CD4-positive, alpha-beta T cell treated with Interleukin-10 for 1 hour (primary cell): Measurements from ENCODE around the gene GLYR1.

Source experiments
- DNase-seq: peaks from one replicate; pipeline ENCODE4 v3.0.0-alpha.2; 2020

Gene GLYR1

DNA sequence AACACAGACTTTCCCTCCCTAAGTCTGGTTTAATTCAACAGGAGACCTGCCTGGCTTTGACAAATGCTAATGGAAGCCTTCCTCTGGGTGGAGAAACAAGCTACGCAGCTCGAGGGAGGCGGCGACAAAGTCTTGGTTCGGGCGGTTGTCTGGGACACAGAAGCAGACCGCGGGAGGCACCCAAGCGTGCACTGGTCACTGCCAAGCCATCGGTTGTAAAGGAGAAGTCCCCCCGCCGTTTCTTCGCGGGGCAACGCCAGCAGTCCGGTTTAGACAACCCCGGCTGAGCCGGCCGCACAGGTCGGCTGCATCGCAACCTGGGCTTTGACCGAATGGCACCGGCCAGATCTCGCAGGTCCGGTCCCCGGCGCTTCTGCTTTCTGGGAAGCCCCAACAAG is 586 bp downstream of the GLYR1 start:
- DNase-seq: peak; percentile 29

GRCh38 chr16:4840984-4841383 is 6.1 kb downstream of the GLYR1 start:
- no peak for DNase-seq

GRCh38 chr16:4839942-4840341 is 7.1 kb downstream of the GLYR1 start:
- no peak for DNase-seq

DNA sequence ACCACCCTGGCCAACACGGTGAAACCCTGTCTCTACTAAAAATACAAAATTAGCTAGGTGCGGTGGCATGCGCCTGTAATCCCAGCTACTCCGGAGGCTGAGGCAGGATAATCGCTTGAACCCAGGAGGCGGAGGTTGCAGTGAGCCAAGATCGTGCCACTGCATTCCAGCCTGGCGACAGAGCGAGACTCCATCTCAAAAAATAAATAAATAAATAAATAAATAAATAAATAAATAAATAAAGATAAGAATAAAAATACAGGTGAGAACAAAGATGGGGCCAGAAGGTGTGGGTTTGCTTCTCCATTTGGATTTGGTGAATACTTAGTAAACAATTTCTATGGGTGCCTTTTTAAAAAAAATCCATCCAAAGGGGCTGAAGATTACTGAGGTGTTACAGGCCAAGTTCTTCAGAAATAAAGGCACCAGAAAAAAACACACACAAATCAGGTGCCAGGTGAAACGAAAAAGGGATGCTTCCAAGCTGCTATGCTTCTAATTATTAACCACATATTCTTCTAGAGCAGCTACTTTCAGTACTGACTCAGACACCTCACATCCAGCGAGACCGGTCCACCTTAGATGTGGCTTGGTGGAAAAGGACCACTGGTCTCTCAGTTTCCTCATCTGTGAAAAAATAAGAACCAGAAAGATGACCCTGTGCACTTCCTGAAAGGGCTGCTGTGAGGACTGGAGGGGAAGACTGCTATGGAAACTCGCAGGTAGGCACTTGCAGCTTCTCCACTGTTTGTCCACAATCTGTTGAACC is 9.2 kb downstream of the GLYR1 start:
- no peak for DNase-seq

DNA sequence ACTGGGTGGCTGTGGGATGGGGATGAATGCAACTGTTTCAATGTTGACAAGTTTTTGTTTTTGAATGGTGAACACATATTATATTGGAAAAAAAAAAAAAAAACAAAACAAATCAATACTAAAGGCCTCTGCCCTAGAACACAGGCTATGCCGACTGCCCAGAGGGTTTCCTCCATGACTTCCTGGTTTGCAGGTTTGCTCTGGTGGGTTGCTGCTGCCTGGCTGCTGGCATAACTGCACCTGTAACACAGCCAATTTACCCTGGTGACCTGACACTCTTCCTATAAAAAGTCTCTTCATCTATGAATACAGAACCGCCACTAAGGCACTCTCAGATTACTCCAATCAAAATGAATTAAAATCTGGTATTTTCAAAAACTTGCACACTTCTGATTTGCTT is 10.4 kb downstream of the GLYR1 start:
- DNase-seq: no peak

DNA sequence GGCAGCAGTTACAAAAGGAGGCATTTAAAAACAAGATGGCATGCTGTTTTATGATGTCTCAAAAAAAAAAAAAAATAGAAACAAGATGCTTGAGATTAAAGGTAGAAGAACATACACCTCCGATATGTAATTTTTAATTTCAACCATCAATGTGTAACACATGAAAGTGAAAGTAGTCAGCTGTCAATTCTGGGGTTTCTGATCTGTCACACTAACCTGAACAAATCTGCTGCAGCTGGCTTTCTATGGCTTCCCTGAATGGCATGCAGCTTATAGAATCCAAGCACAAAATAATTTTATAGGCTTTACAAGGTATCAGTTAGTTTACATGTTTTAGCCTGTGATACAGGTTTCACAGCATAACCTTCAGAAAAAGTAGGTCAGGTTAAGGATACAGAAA is 13.5 kb downstream of the GLYR1 start:
- no peak for DNase-seq

DNA sequence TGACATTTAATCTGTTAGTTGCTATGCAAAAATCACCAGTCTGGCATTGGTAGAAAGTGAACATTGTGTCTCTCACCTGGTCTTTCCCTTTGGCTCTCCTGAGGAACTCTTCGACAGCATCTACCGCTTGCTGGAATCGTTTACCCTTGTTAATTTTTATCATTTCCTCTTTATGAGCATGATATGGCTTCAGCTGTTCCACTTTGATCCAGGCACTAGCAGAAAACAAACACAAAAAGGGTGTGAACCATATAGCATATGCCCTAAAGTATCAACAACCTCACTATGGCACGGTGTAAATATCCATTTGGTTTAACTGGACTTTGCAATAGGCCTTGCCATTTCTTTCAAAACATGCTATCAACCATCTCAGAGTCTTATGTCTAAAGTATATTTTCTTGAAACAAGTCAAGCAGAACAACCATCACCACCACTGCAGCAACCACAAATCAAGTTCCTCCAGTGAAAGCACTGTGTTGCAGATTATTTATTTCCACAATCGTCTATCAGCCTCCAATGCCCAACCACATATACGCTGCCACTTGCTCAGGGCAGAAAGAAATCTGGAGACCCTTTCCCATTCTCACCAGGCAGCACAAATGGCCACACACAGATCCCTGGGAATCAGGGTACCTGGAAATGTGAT is 14.3 kb downstream of the GLYR1 start:
- no peak for DNase-seq

DNA sequence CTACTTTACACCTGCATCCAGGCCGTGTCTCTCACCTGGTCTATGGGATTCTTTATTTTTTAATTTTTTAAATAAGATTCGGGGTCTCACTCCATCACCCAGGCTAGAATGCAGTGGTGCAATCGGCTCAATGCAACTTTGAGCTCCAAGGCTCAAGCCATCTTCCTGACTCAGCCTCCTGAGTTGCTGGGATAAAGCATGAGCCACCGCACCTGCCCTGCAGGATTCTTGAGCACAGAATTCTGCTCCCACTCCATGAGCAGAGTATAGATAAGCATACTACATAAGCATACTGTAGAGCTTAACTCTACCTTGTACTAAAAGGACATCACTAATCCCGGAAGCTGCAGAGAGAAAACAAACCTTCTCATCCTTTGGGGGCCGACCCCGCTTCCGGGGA is 15.5 kb downstream of the GLYR1 start:
- no peak for DNase-seq

DNA sequence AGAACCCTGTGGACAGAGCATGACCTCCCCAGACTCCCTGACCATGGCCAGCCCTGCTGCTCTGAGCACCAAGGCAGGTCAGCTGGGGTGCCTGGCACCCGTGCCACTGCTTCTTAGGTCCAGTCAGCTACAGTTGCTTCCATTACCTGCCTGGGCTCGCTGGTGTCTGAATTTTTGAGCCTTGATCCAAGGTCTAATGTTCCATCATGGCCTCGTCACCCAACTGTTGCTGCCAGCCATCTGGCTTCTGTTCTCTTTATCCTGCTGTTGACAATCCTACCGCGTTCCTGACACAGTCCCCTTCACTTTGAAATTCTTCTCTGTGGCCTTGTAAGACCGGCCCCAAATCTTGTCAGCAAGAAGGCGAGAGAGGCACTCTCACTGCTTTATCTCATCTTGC is 16.7 kb downstream of the GLYR1 start:
- DNase-seq: no peak

DNA sequence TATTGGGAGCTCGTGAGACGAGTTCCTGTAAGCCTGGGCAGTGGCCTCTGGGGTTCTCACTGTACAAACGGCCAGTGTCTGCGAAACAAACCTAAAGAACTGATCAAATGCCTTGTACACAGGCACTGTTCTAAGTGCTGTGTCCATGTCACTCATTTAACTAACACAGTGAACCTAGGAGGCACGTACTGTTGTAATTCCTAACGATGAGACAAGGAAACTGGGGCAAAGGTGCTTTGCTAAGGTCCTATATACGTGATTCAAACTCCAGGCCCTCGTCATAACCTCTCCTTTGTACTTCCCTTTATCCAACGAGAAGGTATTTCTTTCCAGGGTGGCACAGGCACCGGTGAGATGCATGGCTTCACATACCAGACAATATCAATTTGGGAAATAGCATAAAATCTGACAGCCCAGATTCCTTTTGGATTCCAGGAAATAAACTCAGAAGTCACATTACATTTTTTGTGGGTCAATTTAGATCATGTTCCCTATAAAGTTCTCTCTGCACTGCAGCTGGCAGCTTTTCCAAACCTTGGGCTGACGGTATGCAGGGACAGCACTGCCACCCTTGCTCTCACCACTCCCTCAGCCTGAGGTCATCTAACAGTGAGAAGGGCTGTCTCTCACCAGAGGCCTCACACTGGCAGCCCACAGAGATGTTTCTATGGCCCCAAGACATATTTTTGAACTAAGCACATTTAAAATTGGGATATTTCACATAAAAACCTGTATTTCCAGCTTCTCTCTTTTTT is 18.3 kb downstream of the GLYR1 start:
- no peak for DNase-seq

DNA sequence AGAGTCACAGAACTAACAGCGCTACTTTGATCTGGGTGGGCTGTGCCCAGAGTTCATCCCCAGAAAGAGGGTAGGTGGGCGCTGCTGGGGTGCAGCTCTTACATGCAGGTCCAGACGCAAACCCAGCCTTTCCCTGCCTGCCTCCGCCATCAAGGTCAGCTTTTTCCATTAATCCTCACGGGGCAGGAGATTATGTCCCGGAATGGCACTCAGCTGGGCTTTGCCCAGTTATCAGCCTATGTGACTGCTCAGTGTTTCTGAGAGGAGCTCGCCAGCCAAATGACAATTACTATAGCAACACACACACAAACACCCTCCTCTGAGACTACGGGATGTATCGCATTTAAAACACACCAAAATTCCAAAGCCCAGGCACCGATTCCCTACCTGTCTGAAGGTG is 20.1 kb downstream of the GLYR1 start:
- no peak for DNase-seq

GRCh38 chr16:4826526-4826925 is 20.6 kb downstream of the GLYR1 start:
- no peak for DNase-seq

DNA sequence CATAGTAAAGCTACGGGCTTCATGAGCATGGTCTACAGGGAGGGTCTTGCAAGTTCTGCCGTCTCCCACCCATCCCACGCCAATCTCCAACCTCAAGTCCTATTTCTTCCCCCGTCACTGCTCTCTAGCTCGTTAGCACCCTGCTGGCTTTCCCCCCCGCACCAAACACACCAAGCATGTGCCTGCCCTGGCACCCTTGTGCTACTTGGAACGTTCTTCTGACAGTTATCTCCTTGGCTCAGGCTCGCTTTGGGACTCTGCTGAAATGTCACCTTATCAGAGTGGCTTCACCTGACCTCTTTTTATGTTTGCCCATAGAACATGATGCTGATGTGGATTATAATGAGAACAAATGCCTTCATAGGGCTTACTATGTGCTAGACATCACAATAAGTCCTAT is 21.9 kb downstream of the GLYR1 start:
- no peak for DNase-seq

DNA sequence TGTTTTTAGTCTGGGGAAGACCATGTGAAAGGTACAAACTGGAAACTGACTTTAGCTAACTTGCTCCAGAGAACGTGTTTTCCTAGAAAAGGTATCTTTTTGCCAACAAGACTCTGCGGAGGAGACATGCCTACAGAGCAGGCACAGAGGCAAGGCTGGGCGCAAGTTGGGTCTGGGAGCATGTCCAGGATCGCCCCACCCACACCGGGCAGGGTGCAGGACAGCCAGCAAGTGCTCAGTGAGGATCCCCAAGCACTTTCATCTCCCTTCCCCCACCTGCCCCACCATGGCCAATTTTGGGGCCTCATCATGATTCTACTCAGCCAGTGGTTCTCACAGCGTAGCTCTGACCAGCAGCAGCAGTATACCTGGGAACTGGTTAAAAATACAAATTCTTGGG is 26.4 kb downstream of the GLYR1 start:
- DNase-seq: no peak

- DNase-seq: no peak
These were observed 32.4 kb downstream of the GLYR1 start for GRCh38 chr16:4814542-4815173.

GRCh38 chr16:4814046-4814445 is 33.0 kb downstream of the GLYR1 start:
- DNase-seq: no peak

DNA sequence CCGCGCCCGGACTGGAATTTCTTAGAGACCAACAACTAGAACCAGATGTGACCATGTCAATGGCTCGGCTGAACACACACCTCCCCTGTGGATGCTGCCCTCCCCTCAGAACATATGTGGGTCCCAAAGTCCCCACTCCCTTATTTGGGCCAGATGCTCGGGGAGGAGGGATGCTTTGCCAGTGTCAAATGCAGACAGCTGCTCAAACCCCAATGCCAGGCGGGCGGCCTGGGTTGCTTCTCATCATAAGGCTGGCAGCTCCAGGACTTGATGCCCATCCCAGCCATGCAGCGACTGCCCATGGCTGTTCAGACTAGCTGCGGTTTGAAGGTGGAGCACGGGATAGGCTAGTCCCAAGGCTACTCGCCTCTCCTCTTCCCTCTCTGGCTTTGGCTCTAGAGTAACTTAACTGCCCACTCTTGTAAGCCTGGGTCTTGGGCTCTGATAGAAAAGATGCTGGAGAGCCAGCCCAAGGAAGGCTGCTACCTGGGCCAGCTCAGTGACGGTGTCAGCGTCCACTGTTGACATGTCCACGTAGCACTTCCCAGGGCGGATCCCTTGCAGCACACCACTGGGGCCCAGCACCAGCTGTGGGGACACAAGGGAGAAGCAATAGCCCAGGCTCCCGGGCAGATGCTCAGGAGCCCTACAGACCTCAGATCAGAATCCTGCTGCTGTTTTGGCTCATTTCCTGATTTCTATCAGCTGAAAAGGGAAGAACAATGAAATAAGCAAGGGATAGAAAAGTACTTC is 33.7 kb downstream of the GLYR1 start:
- no peak for DNase-seq

- DNase-seq: no peak
These were observed 35.3 kb downstream of the GLYR1 start for GRCh38 chr16:4811773-4812172.

- DNase-seq: no peak
These were observed 35.8 kb downstream of the GLYR1 start for GRCh38 chr16:4811242-4811641.

- no peak for DNase-seq
These were observed 40.8 kb downstream of the GLYR1 start for GRCh38 chr16:4806280-4806679.

DNA sequence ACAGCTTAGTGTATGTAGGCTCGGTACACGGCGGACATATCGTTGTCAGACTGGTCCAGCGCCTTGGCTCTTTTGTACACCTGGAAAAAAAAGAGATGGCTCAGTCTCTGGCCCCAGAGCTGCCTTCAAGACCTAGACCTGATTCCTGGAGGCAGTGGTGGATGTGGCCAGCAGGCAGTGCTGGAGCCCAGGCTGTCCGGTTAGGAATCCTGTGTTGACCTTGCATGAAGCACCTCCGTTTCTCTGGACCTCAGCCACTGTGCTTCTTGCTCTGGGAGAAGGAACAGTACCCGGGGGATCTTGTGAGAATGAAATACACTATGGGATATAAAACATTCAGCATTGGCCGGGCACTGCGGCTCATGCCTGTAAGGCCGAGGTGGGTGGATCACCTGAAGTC is 41.9 kb downstream of the GLYR1 start:
- no peak for DNase-seq

GRCh38 chr16:4803898-4804762 is 43.0 kb downstream of the GLYR1 start:
- DNase-seq: no peak
